HG03139 (cell line): Measurements from ENCODE around the gene CPEB1.

Experiments used
- ATAC-seq: cut with Tn5 transposase; IDR thresholded peaks from one replicate; pipeline ENCODE4 v1.9.1; 2021; ENCODE audit not compliant: unreplicated experiment

Gene CPEB1

DNA sequence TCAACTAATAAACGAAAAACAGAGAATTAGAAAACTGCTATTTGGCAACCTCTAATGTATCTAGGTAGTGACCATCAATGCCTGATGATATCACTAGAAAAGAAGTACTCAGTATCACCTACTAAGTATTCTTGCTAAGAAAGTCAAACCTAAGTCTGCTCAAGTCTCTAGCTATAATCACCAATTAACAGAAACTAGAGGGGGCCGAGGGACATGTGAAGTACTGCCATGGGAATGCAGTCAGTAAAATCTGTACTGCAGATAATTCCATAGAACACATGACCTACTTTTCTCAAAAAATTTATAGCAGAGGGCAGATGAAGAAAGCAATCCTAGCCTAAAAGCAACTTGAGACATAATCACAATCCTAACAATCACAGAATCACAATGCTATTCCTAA, 51.4 kb downstream of the CPEB1 start:
- ATAC-seq: no peak

DNA sequence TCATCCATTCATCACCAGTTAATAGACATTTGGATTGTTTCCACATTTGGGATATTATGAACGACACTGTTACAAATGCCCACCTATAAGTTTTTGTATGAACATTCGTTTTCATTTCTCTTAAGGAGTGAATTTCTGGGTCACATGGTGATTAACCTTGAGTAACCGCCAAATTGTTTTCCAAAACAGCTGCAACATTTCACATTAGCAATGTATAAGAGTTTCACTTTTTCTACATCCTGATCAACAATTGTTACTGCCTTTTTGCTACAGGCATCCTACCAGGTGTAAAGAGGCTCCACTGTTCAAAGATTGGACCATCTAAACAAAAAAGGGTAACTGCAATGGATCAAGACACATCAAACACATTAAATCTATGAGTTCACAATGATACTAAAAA, 52.0 kb downstream of the CPEB1 start:
- no peak for ATAC-seq

DNA sequence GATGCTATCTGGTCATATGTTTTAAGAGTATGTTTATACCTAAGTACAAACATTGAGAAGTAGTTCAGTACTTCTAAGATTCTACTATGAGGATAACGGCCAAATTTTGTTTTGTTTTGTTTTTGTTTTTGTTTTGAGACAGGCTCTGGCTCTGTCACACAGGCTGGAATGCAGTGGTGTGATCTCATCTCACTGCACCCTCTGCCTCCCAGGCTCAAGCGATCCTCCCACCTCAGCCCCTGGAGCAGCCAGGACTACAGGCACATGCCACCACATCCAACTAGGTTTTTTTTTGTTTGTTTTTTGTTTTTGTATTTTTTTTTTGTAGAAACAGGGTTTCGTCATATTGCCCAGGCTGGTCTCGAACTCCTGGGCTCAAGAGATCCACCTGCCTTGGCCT, 59.4 kb downstream of the CPEB1 start:
- no peak for ATAC-seq

DNA sequence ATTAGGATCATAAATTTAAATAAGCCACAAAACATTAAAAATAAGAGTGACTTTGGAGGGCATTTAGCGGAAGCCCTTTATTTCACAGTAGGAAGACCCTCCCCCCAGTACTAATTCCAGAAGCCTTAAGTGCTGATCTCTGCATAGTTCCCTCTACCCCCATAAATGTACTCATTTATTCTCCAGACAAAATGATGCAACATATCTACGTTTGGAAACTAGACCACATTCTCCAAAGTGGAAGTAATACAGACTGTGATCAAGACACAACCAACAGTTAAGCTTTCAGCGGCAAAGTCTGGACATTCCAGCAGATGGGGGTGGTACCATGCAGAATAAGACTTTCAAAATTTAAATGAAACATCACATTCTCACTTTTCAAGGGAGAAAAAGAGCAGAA, 62.1 kb downstream of the CPEB1 start:
- ATAC-seq: no peak

DNA sequence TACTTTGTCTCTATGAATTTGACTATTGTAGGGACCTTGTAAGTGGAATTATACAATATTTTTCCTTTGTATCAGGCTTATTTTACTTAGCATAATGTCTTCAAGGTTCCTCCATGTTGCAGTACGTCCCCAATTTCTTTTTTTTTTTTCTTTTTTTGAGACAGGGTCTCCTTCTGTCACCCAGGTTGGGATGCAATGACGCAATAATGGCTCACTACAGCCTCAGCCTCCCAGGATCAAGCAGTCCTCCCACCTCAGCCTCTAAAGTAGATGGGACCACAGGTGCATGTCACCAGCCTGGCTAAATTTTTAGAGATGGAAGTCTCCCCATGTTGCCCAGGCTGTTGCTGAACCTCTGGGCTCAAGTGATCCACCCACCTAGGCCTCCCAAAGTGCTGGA, 66.5 kb downstream of the CPEB1 start:
- no peak for ATAC-seq

DNA sequence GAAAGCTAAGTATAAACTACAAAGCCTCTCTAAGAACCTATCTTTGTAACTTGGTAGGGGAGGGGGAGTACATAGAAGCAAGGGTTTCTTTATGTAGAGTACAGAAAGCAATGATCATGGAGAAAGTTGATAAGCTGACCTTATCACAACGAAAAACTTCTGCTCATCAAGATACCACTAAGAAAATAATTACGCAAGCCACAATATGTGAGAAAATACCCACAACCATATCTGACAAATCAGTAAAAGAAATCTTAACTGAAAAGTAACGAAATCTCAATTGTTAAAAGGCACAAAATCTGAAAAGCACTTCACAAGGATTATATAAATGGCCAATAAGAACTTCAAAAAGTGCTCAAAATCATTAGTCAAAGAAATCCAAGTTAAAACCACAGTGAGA, 71.8 kb downstream of the CPEB1 start:
- no peak for ATAC-seq

DNA sequence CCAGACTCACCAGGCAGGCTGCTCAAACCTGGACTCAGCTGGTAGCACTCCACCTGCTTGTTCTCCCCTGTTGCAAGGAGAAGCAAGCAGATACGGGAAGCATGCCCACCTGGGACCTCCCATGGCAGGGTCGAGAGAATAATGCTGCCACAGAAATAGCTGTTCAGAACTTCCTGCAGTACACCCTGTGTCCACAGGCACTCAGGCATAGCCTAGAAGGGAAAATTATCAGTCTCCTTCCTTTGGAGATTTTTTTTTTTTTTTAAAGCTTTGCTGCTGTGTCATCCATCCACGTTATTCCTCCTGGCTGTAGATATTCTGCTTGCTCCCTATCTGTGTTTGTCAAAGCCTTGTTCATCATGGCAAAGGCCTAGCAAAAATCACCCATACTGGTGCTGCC, 74.2 kb downstream of the CPEB1 start:
- no peak for ATAC-seq

DNA sequence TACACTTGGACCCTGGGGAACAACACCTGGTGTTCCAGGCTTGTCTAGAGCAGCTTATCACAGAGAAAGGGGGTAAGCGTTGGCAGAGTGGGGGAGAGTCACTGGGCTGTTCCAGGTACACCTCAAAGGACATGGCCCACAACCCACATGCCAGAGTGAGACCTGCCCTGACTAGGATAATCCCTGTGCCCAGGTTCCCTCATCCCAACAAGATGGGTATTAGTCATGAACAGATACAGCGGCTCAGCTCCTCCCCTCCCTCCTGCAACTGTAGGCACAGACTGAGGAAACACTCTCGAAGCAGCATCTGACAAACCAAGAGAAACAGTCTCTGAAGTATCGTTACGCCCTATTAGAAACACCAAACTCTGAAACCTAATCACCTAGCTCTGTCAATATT, 74.9 kb downstream of the CPEB1 start:
- ATAC-seq: no peak

DNA sequence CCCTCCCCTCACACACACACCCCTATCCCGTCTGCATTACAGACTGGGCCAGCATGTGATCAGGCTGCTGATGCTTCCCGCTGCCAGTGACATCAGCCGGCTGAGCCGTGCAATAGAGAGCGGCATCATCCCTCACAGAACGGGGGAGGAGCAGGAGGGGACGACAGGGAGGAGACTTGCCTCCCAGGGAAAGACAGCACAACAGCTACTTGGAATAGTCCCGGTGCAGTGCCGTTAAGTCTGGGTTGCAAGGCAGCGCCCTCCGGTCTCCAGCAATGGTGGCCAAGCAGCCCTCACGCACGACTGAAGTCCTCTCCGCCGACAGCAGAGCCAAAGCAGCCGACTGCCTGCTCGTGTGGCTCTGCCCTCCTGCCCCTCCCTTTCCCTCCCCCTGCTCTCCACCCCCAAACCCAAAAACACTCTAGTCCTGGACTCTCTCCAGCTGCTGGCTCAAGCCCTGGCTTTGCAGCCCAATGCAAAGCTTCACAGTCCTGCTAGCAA, 75.4 kb downstream of the CPEB1 start:
- no peak for ATAC-seq

DNA sequence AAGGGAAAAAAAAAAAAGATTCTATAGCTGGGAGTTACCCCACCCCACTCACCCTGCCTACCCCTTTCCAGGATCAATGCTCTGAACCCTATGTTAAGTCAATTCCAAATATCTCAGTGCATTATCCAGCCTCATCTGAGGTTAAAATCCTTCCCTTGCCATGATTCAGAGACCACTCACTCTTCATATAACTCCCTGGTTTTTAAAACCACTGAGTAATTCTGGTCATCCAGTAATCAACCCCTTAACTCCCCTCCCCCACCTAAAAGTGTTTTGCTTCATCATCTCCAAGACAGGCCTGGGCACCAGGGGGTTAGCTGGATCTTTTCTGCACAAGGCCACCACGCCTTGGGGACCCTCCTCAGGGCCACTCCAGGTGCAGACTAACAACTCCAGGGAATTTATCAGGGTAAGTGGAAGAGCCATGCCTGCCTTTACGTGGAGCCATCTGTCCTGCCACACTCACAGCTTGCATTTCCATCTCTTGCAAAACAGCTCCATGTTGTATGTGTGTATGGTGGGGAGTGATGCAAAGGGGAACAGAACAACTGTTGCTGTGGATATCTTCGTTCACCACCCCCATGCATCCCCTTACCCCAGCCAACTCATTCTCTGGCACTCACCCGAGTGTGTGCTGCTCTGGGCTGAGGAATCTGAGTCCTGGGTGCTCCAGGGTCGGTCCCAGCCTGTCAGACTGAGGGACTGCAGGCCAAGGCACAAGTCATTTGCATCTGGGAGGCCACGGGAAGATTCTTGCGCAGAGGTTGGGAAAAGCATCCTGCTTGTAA, 76.2 kb downstream of the CPEB1 start:
- no peak for ATAC-seq

DNA sequence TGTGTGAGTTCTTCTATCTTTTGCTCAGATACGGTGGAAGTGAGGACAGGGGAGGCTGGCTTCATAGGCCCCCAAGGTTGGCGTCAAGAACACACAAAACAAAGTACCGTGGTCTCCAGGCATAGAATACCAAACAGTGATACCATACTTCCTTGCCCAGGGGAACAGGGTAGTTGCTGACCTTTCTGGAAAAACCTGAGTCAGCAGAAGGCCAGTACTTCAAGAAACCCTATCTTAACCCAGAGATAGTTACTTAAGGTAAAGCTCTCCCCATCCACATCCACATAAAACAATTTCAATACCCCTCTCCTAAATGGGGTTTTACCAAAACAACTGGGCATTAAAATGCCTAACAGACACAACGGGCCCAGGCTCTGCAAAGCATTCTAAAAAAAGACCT, 77.3 kb downstream of the CPEB1 start:
- ATAC-seq: no peak

DNA sequence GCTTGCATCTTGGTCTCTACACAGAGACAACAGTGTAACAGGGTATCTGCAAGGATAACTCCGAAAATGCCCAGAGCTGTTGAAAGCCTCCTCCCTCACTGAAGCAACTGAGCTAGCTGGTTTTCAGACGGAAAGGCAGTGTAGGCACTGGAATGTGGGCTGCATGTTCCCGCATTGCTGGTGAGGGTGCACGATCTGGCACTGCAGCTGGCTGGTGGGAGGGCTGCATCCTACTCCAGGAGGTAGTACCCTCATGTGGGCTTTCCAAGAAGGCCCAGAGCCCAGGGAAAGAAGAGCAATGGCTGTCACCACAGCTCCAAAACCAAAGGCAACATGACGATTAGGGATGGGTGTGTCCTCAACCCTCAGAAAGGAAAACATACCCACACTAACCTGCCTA, 78.2 kb downstream of the CPEB1 start:
- no peak for ATAC-seq

DNA sequence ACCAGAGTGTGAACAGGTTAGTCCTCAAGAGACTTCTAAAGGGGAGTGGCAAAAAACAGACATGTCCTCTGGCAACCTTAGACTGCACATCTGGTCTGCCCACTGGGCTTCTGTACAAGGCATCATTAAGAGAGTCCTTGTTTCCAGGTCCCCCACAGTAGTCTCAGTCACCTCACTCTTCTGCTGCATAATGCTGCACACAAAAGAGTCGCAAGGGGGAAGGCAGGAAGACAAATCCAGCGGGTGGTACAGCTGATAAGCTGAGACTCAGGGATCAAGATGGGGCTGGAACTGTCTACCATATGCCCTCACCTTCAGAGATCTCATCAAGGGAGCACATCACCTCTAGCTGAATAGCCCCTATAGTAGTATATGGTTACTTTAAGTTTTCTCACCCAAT, 79.5 kb downstream of the CPEB1 start:
- no peak for ATAC-seq

DNA sequence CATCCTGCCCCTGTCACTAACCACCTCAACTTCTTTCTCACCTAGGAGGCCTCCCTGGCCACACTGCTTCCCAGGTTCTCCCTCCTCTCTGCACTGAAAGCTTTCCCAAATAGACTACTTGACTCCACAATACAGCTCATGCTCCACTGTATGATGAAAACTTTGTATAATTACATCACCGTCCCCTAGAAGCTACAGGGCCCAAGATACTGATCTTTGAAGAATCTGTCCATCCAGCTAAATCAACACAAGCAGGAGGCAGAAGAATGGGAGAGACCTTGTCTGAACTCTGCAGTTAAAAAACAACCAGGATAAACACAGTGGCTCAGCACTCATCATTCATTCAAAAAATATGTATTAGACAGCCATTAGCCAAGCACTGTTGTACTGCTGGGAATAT, 80.5 kb downstream of the CPEB1 start:
- ATAC-seq: no peak

DNA sequence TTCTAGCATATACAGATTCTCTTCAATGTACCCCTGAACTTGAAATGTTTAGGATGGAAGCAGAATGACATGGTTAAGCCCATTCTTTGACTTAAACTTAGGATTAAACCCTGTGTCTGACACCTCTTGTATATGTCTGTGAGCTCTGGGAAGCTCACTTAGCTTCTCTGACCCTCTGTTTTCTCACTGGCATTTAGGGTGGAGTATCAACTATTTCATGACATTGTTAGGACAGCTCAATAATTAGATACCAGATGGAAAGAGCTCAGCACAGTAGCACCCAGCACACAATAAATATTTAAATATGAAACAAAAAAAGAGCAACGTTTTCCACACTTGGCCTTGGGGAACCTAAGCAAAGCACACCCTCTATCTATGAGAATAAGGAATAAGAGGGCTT, 88.7 kb downstream of the CPEB1 start:
- ATAC-seq: no peak

DNA sequence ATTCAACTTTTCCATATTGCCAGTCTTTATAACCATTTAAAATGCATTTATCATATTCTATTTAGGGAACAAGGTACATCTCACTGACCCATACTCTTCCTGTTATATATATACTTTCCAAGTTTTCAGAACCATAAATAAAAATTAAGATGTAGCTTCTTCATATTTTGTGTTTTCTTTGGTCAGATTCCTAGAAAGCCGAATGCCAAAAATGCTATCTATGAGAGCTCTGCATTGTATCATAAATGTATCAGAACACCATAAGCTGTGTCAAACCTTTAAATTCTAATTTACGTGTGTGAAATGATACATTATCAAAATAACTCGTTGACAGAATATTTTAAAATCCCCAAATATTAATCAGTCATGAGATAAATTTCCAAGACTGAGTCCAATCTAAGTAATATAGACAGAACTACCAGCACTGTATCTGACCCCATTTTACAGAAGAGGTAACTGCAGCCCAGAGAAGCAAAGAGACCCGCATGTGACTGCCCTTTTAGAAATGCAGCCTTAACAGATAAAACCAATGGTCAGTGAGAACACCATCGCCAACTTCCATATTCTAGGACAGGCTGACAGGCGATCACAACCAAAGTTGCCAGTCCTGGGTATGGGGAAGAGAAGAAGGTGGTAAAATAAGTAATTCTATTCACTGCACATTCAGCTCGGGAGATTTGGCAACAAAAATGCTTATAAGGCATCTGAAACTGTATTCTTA, 90.7 kb downstream of the CPEB1 start:
- no peak for ATAC-seq

DNA sequence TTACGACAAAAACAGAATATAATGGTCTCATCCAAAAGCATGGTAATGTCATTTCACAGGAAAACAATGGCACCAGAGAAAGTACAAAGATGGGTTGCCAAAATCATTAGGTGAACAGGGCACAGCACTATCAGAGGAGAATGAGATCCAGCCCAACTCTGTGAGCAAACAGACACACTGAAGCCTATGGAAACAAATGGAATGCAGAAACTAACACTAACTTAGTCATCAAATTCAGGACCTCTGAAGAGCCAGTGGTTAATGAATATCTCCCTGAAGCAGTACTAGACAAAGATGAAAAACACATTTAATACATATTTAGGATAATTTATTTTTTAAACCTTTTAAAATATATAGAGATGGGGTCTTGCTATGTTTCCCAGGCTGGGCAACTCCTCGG, 92.3 kb downstream of the CPEB1 start:
- no peak for ATAC-seq

DNA sequence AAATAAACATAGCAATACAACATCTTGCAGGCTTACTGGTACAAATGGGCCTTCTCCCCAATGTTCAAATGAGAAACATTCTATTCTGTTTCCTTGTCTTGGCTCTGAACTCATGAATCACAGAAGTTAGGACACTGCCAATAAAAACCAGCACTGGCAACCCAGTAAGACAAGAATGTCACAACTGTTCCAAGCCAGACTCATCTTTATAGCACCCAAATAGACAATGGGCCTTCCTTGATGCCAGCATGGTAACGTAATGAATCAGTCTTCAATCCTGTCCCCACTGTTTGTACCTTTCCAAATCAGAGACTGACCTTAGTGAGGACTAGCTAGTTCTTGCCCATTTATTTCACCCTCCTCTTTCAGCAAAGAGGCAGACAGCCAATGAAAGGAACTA, 92.8 kb downstream of the CPEB1 start:
- no peak for ATAC-seq

DNA sequence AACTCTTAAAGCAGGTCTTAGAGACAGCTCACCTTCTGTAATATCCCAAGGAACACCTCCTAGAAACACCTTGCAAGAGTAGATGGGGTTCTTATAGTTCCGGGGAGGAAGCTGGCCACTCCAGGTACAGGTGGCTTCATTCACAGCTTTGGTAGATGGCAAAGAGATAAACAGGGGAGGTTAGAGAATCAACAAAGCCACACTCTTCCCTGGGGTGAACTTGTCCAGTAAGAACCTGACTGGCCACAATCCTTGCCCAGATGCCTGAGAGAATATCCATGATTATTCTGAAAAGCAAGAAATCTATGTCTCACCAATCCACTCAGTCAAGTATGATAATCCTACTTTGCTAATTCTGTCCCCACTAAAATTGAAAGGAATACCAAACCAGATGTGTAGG, 93.3 kb downstream of the CPEB1 start:
- ATAC-seq: no peak

DNA sequence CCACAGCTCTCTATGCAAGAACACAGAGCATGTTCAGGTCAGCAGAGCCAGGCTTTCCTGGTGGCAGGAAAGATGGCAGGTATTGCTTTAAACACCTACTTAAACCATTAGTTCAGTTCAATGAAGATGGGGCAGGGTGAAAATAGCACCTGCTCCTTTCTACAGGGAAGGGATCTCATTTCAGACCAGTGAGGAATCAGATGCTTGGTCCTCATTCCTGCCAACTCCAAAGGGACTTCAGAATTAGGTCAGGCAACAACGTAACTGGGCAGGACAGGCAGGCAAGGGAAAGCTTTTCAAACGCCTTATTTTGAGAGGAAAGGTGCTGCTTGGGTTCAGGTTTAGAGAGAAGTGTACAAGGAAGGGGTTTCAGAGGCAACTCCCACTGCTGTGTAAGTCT, 94.3 kb downstream of the CPEB1 start:
- ATAC-seq: no peak

DNA sequence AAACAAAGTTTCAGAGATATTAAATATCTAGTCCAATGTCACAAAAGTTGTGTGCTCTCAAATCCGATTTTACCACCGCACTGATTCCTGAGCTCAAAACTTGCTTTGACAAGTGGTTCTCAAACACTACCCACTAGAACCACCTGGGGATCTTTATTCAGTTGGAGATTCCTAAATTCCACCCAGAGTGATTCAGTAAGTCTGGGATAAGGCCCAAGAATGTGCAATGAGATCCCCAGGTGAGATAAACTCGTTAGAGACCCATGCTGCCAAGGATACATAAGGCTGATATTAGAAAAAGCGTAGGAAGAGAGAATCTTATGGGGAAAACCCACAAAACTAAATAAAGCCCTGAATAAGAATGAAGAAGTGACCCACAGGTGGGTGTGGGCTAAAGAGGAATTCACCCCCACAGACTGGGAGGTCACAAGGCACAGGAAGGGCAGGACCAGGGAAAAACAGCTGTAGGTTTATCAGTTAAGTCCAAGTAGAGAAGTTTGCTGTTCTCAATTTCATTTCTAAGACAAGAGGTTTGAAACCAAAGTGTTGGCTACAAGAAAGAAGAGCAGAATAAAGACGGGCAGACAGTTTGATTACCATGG, 95.4 kb downstream of the CPEB1 start:
- no peak for ATAC-seq

DNA sequence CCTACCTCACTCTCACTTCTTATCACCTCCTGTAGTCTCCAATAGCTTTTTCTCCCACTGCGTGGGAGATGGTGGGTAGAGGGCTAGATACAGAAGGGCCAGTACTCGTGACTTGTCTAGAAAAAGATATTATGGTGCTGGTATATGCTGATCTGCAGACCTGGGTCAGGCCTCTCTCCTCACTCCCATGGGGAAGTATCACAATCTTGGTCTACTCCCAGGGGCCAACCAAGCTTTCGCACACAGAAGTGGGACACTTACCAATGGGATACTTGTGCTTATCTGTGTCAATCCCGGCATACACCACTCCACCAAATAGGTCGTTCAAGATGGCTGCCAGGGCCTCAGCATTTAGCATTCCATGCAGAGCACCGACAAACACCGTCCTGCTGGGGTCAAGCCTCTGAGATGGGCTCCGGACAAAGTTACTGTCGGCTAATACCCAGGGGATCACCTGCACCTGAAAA, 97.9 kb downstream of the CPEB1 start:
- no peak for ATAC-seq
